Measurements from ENCODE around the gene SLFN5.
"Not testable (repeated sequence)": the region's sequence is repeated elsewhere in the genome, so short reads cannot be mapped to it uniquely, and the experiment has no call there.

The SLFN5 gene

DNA sequence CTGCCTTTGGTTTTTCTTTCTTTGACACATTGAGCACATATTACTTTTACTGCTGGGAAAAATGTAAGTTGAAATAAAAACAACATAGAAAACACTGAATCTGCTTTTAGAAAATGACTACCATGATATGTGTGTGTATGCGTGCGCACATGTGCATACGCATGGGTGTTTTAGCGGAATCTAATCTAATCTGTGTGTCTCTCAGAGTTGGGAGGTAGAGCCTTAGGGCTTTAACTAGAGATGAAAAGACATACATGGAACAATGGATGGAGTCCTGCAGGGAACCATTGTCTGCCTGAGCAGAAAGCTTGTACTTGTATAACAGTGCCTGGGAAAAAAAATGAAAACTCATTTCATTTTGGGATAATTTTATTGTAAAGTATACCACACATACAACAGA, 12.4 kb downstream of the SLFN5 start:
- no peak overlapping the region for H3K4me3 ChIP-seq (replicated peaks; ENCODE audit: low read depth, low read length)
- TF ChIP-seq, protein P1, sequence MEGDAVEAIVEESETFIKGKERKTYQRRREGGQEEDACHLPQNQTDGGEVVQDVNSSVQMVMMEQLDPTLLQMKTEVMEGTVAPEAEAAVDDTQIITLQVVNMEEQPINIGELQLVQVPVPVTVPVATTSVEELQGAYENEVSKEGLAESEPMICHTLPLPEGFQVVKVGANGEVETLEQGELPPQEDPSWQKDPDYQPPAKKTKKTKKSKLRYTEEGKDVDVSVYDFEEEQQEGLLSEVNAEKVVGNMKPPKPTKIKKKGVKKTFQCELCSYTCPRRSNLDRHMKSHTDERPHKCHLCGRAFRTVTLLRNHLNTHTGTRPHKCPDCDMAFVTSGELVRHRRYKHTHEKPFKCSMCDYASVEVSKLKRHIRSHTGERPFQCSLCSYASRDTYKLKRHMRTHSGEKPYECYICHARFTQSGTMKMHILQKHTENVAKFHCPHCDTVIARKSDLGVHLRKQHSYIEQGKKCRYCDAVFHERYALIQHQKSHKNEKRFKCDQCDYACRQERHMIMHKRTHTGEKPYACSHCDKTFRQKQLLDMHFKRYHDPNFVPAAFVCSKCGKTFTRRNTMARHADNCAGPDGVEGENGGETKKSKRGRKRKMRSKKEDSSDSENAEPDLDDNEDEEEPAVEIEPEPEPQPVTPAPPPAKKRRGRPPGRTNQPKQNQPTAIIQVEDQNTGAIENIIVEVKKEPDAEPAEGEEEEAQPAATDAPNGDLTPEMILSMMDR (IDR thresholded peaks at IDR 0.05; ENCODE audit: low read length, missing control alignments), result no peak

DNA sequence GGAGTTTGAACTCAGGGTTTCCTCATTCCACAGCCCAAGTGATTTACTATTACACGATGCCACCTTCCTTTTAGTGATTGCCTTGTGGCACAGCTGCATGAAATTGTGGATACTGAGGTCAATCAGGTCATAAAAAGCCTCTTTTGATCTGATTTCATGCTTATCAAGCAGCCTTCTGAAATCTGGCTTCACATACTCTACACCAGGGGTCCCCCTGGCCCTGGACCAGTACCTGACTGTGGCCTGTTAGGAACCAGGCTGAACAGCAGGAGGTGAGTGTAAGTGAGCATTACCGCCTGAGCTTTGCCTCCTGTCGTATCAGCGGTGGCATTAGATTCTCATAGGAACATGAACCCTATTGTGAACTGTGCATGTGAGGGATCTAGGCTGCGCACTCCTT, 13.8 kb downstream of the SLFN5 start:
- DNase-seq (ENCODE audit: low read depth), result no peak
- TF ChIP-seq, protein P1 (IDR thresholded peaks at IDR 0.05; ENCODE audit: low read length, missing control alignments), result no peak
- H3K4me3 ChIP-seq (replicated peaks; ENCODE audit: low read depth, low read length), result no peak overlapping the region

More for the DNA sequence above, 12.4 kb downstream of the SLFN5 start:
- no peak for DNase-seq (ENCODE audit: low read depth)

DNA sequence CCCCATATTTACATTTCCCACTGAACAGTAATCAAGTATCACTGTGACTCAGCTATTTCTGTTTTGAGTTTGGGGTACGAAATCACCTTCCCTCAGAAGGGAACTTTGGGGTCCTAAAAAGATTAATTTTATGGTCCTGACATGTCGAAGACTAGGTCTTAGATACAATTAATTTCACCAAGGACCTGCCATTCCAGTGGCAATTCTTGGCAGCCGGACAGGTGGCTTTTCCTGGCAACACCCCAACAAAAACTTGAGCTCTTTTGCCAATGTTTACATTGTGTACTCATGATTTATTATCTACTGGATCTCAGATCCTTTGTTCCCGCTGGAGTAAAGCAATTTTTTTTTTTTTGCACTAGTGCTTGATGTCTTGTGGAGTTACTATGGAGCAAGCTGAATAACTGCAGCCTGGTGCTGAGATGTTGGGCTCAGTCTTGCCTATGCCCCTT, 14.4 kb downstream of the SLFN5 start:
- no peak overlapping the region for H3K4me3 ChIP-seq (replicated peaks; ENCODE audit: low read depth, low read length)
- TF ChIP-seq, protein P1 (IDR thresholded peaks at IDR 0.05; ENCODE audit: low read length, missing control alignments), result no peak
- DNase-seq (ENCODE audit: low read depth), result peak; percentile 78

DNA sequence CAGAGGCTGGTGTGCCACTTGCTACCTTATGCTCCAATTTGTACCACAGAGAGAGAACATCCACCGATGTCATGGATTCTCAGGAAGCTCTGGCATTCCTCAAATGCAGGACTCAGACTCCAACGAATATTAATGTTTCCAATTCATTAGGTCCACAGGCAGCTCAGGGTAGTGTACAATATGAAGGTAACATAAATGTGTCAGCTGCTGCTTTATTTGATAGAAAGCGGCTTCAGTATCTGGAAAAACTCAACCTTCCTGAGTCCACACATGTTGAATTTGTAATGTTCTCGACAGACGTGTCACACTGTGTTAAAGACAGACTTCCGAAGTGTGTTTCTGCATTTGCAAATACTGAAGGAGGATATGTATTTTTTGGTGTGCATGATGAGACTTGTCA, 16.1 kb downstream of the SLFN5 start:
- no peak for DNase-seq (ENCODE audit: low read depth)
- TF ChIP-seq, protein P1 (IDR thresholded peaks at IDR 0.05; ENCODE audit: low read length, missing control alignments), result no peak
- H3K4me3 ChIP-seq (replicated peaks; ENCODE audit: low read depth, low read length), result no peak overlapping the region

DNA sequence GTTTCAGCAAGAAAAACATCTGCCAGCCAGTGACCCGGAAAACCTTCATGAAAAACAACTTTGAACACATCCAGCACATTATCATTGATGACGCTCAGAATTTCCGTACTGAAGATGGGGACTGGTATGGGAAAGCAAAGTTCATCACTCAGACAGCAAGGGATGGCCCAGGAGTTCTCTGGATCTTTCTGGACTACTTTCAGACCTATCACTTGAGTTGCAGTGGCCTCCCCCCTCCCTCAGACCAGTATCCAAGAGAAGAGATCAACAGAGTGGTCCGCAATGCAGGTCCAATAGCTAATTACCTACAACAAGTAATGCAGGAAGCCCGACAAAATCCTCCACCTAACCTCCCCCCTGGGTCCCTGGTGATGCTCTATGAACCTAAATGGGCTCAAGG, 22.2 kb downstream of the SLFN5 start:
- no peak for DNase-seq (ENCODE audit: low read depth)
- TF ChIP-seq, protein P1 (IDR thresholded peaks at IDR 0.05; ENCODE audit: low read length, missing control alignments), result no peak
- H3K4me3 ChIP-seq (replicated peaks; ENCODE audit: low read depth, low read length), result no peak overlapping the region

DNA sequence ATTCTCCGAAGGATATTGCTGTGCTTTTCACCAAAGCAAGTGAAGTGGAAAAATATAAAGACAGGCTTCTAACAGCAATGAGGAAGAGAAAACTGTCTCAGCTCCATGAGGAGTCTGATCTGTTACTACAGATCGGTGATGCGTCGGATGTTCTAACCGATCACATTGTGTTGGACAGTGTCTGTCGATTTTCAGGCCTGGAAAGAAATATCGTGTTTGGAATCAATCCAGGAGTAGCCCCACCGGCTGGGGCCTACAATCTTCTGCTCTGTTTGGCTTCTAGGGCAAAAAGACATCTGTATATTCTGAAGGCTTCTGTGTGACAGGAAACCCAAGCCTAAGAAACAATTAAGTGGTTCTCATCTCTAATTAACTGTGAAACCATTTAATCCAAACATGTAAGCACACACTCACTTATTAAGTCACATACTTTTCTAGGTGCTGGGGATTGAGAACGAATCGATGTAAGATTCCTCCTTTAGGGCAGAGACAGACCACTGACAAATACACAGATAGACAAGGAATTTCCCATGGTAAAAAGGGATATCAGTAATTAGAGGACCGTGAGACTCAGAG, 22.8 kb downstream of the SLFN5 start:
- TF ChIP-seq, protein P1 (IDR thresholded peaks at IDR 0.05; ENCODE audit: low read length, missing control alignments), result no peak
- no peak for DNase-seq (ENCODE audit: low read depth)
- H3K4me3 ChIP-seq (replicated peaks; ENCODE audit: low read depth, low read length), result no peak overlapping the region

DNA sequence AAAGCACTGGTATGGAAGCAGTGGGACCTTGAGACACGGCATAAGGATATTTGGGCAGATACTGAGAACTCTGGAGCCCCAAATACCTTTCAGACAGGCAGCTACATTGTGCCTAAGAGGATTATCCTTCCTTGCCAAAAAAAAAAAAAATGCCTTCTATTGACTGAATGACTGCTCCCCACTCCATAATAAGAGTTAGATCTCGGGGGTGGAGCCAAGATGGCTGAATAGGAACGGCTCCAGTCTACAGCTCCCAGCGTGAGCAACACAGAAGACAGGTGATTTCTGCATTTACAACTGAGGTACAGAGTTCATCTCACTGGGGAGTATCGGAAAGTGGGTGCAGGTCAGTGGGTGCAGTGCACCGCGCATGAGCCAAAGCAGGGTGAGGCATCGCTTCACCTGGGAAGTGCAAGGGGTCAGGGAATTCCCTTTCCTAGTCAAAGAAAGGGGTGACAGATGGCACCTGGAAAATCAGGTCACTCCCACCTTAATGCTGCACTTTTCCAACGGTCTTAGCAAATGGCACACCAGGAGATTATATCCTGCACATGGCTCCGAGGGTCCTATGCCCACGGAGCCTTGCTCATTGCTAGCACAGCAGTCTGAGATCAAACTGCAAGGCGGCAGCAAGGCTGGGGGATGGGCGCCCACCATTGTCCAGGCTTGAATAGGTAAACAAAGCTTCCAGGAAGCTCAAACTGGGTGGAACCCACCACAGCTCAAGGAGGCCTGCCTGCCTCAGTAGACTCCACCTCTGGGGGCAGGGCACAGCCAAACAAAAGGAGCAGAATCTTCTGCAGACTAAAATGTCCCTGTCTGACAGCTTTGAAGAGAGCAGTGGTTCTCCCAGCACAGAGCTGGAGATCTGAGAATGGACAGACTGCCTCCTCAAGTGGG, 31.5 kb downstream of the SLFN5 start:
- DNase-seq (ENCODE audit: low read depth); H3K4me3 ChIP-seq (replicated peaks; ENCODE audit: low read depth, low read length): not testable (repeated sequence)

DNA sequence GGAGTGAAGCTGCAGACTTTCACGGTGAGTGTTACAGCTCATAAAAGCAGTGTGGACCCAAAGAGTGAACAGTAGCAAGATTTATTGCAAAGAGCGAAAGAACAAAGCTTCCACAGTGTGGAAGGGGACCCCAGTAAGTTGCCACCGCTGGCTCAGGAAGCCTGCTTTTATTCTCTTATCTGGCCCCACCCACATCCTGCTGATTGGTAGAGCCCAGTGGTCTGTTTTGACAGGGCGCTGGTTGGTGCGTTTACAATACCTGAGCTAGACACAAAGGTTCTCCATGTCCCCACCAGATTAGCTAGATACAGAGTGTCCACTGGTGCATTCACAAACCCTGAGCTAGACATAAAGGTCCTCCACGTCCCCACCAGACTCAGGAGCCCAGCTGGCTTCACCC, 35.6 kb downstream of the SLFN5 start:
- not testable (repeated sequence) for H3K4me3 ChIP-seq (replicated peaks; ENCODE audit: low read depth, low read length); DNase-seq (ENCODE audit: low read depth)

DNA sequence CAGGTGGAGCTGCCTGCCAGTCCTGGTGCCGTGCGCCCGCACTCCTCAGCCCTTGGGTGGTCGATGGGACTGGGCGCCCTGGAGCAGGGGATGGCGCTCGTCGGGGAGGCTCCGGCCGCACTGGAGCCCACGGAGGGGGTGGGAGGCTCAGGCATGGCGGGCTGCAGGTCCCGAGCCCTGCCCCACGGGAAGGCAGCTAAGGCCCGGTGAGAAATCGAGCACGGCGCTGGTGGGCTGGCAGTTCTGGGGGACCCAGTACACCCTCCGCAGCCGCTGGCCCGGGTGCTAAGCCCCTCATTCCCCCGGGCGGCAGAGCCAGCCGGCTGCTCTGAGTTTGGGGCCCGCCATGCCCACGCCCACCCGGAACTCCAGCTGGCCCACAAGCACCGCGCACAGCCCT, 36.0 kb downstream of the SLFN5 start:
- DNase-seq (ENCODE audit: low read depth); H3K4me3 ChIP-seq (replicated peaks; ENCODE audit: low read depth, low read length): not testable (repeated sequence)
